Epidermal melanocyte (primary cell): ENCODE results near the gene DMRTA1.
A peak's percentile ranks its signal among the peaks of the same experiment; 100 is the strongest.
"Not testable (repeated sequence)": the region's sequence is repeated elsewhere in the genome, so short reads cannot be mapped to it uniquely, and the experiment has no call there.

Experiments
- DNase-seq: peaks from one replicate; pipeline ENCODE4 v3.0.0; 2011; ENCODE audit warnings: low spot score; ENCODE audit not compliant: insufficient read length

Gene DMRTA1

GRCh38 chr9:22446589-22446949, at the start of gene DMRTA1:
DMRTA1 (plus strand) TSS chr9:22446824; CDS start chr9:22447066, 242 bp downstream.
- DNase-seq = peak; percentile 28

GRCh38 chr9:22401671-22402070, 45.0 kb upstream of the DMRTA1 start:
- DNase-seq = no peak

DNA sequence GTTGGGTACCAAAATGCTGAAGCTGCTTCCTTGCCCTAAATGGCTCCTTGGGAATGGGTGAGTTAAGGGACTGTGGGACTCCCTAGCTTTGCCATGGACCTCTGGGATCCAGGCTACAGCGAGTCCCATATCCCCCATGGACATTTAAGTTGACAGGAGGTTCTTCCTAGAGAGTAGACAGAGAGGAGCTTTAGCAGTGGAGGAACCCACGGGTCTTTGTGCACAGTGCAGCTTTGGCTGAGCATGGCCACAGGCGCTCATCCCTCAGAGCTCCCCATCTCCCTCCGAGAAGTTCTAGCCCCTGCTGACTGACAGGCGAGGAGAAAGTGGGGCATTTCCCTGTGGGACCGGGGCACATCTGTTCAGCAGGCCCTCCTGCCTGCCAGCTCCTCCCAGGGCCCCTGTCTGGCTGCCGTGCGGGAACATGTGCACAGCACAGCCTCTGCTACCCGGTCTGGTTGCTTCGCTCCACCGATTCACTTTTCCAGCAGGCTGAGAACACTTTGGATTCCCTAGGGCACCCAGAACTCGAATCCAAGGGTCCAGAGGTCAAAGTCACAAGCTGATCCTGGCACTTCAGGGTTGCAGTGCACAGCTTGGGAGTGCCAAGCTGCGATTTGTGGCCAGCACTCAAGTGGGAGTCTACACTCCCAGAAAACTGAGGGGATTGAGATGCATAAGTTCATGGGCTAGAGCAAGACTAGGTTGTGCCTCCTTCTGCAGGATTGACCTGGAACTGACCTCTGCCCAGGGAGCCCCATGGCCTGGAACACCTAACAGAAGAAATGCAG, 40.6 kb upstream of the DMRTA1 start:
- no peak for DNase-seq

GRCh38 chr9:22413884-22414283, 32.7 kb upstream of the DMRTA1 start:
- DNase-seq = no peak

- DNase-seq = no peak
Measured at GRCh38 chr9:22415941-22416691, 30.5 kb upstream of the DMRTA1 start.

GRCh38 chr9:22416692-22417060, 29.9 kb upstream of the DMRTA1 start:
- no peak for DNase-seq

- no peak for DNase-seq
Measured at GRCh38 chr9:22423566-22423965, 23.1 kb upstream of the DMRTA1 start.

DNA sequence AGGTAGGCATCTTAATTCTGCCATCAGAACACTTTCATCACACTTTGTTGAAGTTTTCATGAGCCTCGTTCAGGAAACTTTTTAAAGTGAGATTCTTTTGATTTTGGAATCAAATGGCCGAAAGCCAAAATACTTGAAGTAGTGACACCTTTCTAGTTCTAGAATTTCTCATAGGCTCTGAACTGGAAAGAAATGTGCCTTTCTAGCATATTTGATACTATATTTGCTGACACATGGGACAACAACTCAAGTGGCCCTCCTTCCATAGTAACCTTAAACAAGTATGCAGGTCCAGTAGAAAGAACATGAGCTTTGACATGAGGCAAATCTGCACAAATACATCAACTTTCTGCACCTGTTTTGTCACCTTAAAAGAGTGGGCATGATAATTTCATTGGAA, 22.0 kb upstream of the DMRTA1 start:
- no peak for DNase-seq

DNA sequence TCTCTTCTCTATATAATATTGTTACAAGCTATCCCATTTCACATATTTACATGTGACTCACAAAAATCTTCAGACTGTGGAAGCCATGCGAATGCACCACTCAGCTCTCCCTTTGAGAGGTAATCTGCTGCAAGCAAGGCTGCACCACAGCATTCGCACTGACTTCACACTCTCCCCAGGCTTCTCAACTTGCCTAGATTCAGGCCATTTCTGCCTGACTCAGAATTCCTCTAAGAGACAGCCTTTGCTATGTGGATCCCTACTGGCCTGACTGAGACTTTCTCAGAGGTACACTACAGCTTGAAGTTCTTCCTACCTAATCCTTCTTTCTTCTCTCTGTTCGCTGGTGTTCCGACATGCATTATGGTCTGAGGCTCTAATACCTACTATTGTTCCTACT, 21.1 kb upstream of the DMRTA1 start:
- DNase-seq = no peak

DNA sequence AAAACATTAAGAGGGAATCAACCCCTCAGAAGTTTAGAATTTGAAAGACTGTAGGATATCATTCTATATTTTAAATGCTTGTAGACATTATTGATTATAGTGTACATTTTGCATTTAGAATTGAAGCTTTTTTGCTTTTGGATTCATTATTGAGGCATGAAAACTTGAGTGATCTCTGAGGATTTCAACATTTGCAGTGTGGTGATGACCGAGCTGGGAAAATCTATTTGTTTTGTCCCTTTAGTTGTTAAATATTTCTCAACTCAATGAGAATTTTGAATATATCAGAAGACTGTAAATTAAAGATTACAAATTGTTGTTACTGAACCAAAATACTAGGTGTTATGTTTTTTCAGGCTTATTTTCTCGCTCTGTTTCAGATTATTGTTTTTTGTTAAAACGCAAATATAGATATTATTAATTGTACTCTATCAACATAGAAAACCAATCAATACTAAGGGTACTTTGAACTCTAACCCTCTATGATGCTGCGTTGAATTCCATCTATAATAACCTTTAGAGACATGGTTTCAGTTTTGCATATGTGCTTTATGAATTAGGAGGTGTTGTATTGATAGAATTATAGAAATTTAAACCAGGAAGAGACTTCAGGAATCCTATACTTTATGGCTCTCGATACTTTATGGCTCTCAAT, 19.3 kb upstream of the DMRTA1 start:
- DNase-seq = no peak

DNA sequence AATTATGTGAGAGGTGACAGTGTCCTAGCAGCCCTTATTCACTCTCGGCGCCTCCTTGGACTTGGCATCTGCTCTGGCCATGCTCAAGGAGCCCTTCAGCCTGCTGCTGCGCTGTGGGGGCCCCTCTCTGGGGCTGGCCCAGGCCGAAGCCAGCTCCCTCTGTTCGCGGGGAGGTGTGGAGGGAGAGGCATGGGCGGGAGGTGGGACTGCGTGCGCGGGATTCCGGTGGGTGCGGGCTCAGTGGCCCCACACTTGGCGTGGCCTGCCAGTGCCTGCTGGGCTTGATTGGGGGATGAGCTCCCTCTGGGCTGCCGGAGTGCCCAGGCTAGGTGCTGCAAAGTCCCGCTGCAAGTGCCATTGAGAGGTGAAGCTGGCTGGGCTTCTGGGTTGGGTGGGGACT, 12.9 kb upstream of the DMRTA1 start:
- DNase-seq = no peak

GRCh38 chr9:22435252-22435651, 11.4 kb upstream of the DMRTA1 start:
- not testable (repeated sequence) for DNase-seq

DNA sequence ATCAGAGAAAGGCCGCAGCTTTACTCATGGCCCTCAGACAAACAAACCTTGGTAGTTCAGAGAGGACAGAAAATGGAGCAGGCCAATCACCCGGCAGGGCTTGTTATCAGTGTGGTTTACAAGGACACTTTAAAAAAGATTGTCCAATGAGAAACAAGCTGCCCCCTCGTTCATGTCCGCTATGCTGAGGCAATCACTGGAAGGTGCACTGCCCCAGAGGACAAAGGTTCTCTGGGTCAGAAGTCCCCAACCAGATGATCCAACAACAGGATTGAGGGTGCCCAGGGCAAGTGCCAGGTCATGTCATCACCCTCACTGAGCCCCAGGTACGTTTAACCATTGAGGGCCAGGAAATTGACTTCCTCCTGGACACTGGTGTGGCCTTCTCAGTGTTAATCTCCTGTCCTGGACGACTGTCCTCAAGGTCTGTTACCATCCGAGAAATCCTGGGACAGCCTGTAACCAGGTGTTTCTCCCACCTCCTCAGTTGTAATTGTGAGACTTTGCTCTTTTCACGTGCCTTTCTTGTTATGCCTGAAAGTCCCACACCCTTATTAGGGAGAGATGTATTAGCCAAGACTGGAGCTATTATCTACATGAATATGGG, 9.1 kb upstream of the DMRTA1 start:
- not testable (repeated sequence) for DNase-seq

DNA sequence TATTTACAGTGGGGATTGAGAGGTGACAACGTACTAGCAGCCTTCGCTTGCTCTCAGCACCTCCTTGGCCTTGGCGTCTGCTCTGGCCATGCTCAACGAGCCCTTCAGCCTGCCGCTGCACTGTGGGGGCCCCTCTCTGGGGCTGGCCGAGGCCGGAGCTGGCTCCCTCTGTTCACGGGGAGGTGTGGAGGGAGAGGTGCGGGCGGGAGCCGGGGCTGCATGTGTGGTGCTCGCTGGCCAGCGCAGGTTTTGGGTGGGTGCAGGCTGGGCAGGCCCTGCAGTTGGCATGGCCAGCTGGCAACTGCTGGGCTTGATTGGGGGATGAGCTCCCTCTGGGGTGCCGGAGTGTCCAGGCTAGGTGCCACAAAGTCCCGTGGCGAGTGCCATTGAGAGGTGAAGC, 5.8 kb upstream of the DMRTA1 start:
- DNase-seq = no peak

GRCh38 chr9:22446950-22447617, 460 bp downstream of the DMRTA1 start:
- DNase-seq = no peak

- DNase-seq = no peak
Measured at GRCh38 chr9:22447618-22448305, 1.1 kb downstream of the DMRTA1 start.

GRCh38 chr9:22449719-22450118, 3.1 kb downstream of the DMRTA1 start:
- no peak for DNase-seq

GRCh38 chr9:22452415-22453010, 5.9 kb downstream of the DMRTA1 start:
- DNase-seq = no peak

- DNase-seq = no peak
Measured at GRCh38 chr9:22454016-22454415, 7.4 kb downstream of the DMRTA1 start.

- DNase-seq = no peak
Measured at GRCh38 chr9:22455181-22455580, 8.6 kb downstream of the DMRTA1 start.
